Coronary artery (tissue), 2 donors: Measurements from ENCODE around the gene DCLK1.

Experiments
- DNase-seq: peaks from one replicate; pipeline ENCODE4 v3.0.0-alpha.2; 2017; ENCODE audit warnings: low spot score
- H3K27ac ChIP-seq, 2 donors: fragments of 200-600 bp; sonication (generic); one replicate each; pipeline ENCODE4 v1.5.1; 2016 to 2019
- H3K4me3 ChIP-seq: fragments of 200-600 bp; sonication (generic); 2 replicates; pipeline ENCODE4 v1.5.1; 2016; ENCODE audit warnings: mild to moderate bottlenecking, moderate library complexity
- CTCF ChIP-seq: fragments of 200-600 bp; sonication (generic); IDR thresholded peaks from one replicate; pipeline ENCODE4 v1.5.1; 2019; ENCODE audit warnings: antibody characterized with exemption

DCLK1 gene

GRCh38 chr13:35888981-35889380 lies 242.2 kb downstream of the DCLK1 start:
- no peak overlapping the region for H3K27ac ChIP-seq
- no peak overlapping the region for H3K4me3 ChIP-seq
- no peak for DNase-seq
- TF ChIP-seq CTCF: no peak

- Histone ChIP-seq H3K4me3 (no peak overlapping the region), H3K27ac (no peak overlapping the region)
- TF ChIP-seq CTCF: no peak
- no peak for DNase-seq
Observed at GRCh38 chr13:35888457-35888883, 242.7 kb downstream of the DCLK1 start.

- Histone ChIP-seq H3K27ac (no peak overlapping the region), H3K4me3 (no peak overlapping the region)
- no peak for TF ChIP-seq CTCF
- no peak for DNase-seq
Observed at GRCh38 chr13:35887115-35887666, 244.0 kb downstream of the DCLK1 start.

- Histone ChIP-seq H3K4me3 (peak overlapping the region; percentile 11), H3K27ac (no peak overlapping the region)
- no peak for DNase-seq
- TF ChIP-seq CTCF: no peak
Observed at GRCh38 chr13:35886332-35887114, 244.7 kb downstream of the DCLK1 start.

GRCh38 chr13:35884211-35884760 lies 246.9 kb downstream of the DCLK1 start:
- Histone ChIP-seq H3K27ac (no peak overlapping the region), H3K4me3 (no peak overlapping the region)
- no peak for DNase-seq
- no peak for TF ChIP-seq CTCF

GRCh38 chr13:35882722-35883497 lies 248.3 kb downstream of the DCLK1 start:
- no peak for DNase-seq
- no peak overlapping the region for H3K4me3 ChIP-seq
- no peak for TF ChIP-seq CTCF
- H3K27ac ChIP-seq: no peak overlapping the region
